H1 (cell line): Measurements from ENCODE around the gene ADORA1. TPM values are rescaled to one million over a fixed set of nuclear protein-coding genes. Genes with fewer than 3 reads are reported as not detected.

ENCODE experiments used
- CTCF ChIA-PET: fragments of 300-600 bp; sonication (Branson Sonifier 250); formaldehyde crosslinking; loops from one replicate; lab custom pipeline; 2021; ENCODE audit not compliant: partially characterized antibody; lab: Charles Lee
- POLR2A ChIA-PET: fragments of 300-600 bp; sonication (Branson Sonifier 250); formaldehyde crosslinking; loops from one replicate; lab custom pipeline; 2021; ENCODE audit warnings: inconsistent platforms; ENCODE audit not compliant: partially characterized antibody; lab: Charles Lee
- DNase-seq, 2 experiments: peaks; one replicate each; pipeline versions ENCODE4 v3.0.0 to v3.0.0-alpha.2; 2010 to 2022; ENCODE audit warnings: low spot score in 2 of 2, low read depth in 1 of 2, mixed read lengths in 1 of 2
- FAIRE-seq: peaks from 2 replicates; lab custom pipeline; 2011; peaks lifted over from hg19 to GRCh38; lab: Jason Lieb, UNC
- H2AFZ ChIP-seq: 2 replicates; pipeline ENCODE4 v1.8.1; 2012; ENCODE audit warnings: low read length, inconsistent platforms
- H2AK5ac ChIP-seq: 2 replicates; pipeline ENCODE4 v1.6.1; 2013; ENCODE audit warnings: low read depth, low read length
- H2BK120ac ChIP-seq: replicated peaks from 2 replicates; pipeline ENCODE3; 2013; ENCODE audit warnings: low read depth, low read length, inconsistent platforms
- H2BK12ac ChIP-seq: 2 replicates; pipeline ENCODE4 v1.6.1; 2013; ENCODE audit warnings: low read depth, low read length
- H2BK15ac ChIP-seq: 2 replicates; pipeline ENCODE4 v1.6.1; 2013; ENCODE audit warnings: low read length
- H2BK20ac ChIP-seq: 2 replicates; pipeline ENCODE4 v1.6.1; 2013; ENCODE audit warnings: low read length
- H2BK5ac ChIP-seq: 2 replicates; pipeline ENCODE4 v1.6.1; 2013; ENCODE audit warnings: low read depth, low read length
- H3K14ac ChIP-seq: 2 replicates; pipeline ENCODE4 v1.6.1; 2013; ENCODE audit warnings: inconsistent platforms; ENCODE audit not compliant: insufficient read length
- H3K18ac ChIP-seq: 2 replicates; pipeline ENCODE4 v1.6.1; 2013; ENCODE audit warnings: low read length; ENCODE audit errors: extremely low read depth
- H3K23ac ChIP-seq: 2 replicates; pipeline ENCODE4 v1.6.1; 2013; ENCODE audit warnings: inconsistent platforms; ENCODE audit not compliant: insufficient read length
- H3K23me2 ChIP-seq: 2 replicates; pipeline ENCODE4 v1.6.1; 2013; ENCODE audit warnings: low read depth, low read length
- H3K27ac ChIP-seq: 2 replicates; pipeline ENCODE4 v1.6.1; 2011; ENCODE audit warnings: low read depth, low read length, inconsistent platforms
- H3K27me3 ChIP-seq, 4 experiments: replicated peaks in 1 of 4; 1 replicate in 1 of 4; 2 replicates in 3 of 4; pipeline versions ENCODE4 v1.6.1 to v1.8.1; 2011 to 2013; ENCODE audit warnings: low read length in 3 of 4, mild to moderate bottlenecking in 3 of 4, inconsistent platforms in 2 of 4, mixed read lengths in 2 of 4, moderate library complexity in 1 of 4; ENCODE audit not compliant: control insufficient read depth in 3 of 4, insufficient read depth in 3 of 4; ENCODE audit errors: extremely low read depth in 1 of 4
- H3K36me3 ChIP-seq, 4 experiments: 2 replicates each; pipeline versions ENCODE4 v1.6.1 to v1.8.1; 2011 to 2013; ENCODE audit warnings: mild to moderate bottlenecking in 4 of 4, low read length in 3 of 4, moderate library complexity in 2 of 4, control low read depth in 1 of 4, inconsistent platforms in 1 of 4; ENCODE audit not compliant: insufficient read depth in 4 of 4, control insufficient read depth in 2 of 4
- H3K4ac ChIP-seq: replicated peaks from 2 replicates; pipeline ENCODE3; 2013; ENCODE audit warnings: low read length, low read depth, mixed read lengths, inconsistent platforms; ENCODE audit not compliant: insufficient read length
- H3K4me1 ChIP-seq, 4 experiments: replicated peaks in 1 of 4; 1 replicate in 1 of 4; 2 replicates in 3 of 4; pipeline versions ENCODE4 v1.6.1 to v1.8.1; 2011 to 2013; ENCODE audit warnings: low read length in 3 of 4, inconsistent platforms in 2 of 4, mixed read lengths in 1 of 4; ENCODE audit not compliant: insufficient read depth in 4 of 4, control insufficient read depth in 3 of 4
- H3K4me2 ChIP-seq, 2 experiments: 2 replicates each; pipeline versions ENCODE4 v1.6.1 to v1.8.1; 2011 to 2013; ENCODE audit warnings: low read depth in 2 of 2, low read length in 2 of 2, control low read depth in 1 of 2, inconsistent platforms in 1 of 2, mild to moderate bottlenecking in 1 of 2; ENCODE audit not compliant: insufficient read depth in 1 of 2
- H3K4me3 ChIP-seq, 4 experiments: fragments of 200-600, 300-600 bp in 1 of 4; sonication (generic), shearing (Covaris generic), sonication (Bioruptor Twin) in 1 of 4; 2 replicates each; pipeline versions ENCODE4 v1.5.1 to v1.8.1; 2011 to 2016; ENCODE audit warnings: low read length in 4 of 4, low read depth in 3 of 4, control low read depth in 2 of 4, inconsistent platforms in 2 of 4, mild to moderate bottlenecking in 2 of 4, mixed read lengths in 1 of 4, moderate library complexity in 1 of 4; ENCODE audit not compliant: insufficient read depth in 2 of 4; ENCODE audit errors: extremely low read depth in 1 of 4
- H3K56ac ChIP-seq: replicated peaks from 2 replicates; pipeline ENCODE3; 2013; ENCODE audit warnings: low read depth, mild to moderate bottlenecking, mixed read lengths, low read length, inconsistent platforms; ENCODE audit not compliant: insufficient read length
- H3K79me1 ChIP-seq: 2 replicates; pipeline ENCODE4 v1.6.1; 2013; ENCODE audit warnings: low read depth, low read length, control low read depth
- H3K79me2 ChIP-seq, 2 experiments: 2 replicates each; pipeline versions ENCODE4 v1.6.1 to v1.8.1; 2012 to 2013; ENCODE audit warnings: low read length in 2 of 2, mild to moderate bottlenecking in 2 of 2, inconsistent platforms in 1 of 2; ENCODE audit not compliant: insufficient read depth in 2 of 2, control insufficient read depth in 1 of 2
- H3K9ac ChIP-seq, 4 experiments: replicated peaks in 1 of 4; 1 replicate in 1 of 4; 2 replicates in 3 of 4; pipeline versions ENCODE4 v1.6.1 to v1.8.1; 2011 to 2013; ENCODE audit warnings: low read depth in 3 of 4, low read length in 3 of 4, control low read depth in 2 of 4, mild to moderate bottlenecking in 2 of 4, moderate library complexity in 2 of 4, inconsistent platforms in 1 of 4; ENCODE audit errors: extremely low read depth in 1 of 4
- H3K9me3 ChIP-seq, 2 experiments: 2 replicates each; pipeline versions ENCODE4 v1.6.1 to v1.8.1; 2012 to 2013; ENCODE audit warnings: mild to moderate bottlenecking in 2 of 2, moderate library complexity in 2 of 2, control low read depth in 1 of 2, inconsistent platforms in 1 of 2, low read depth in 1 of 2, low read length in 1 of 2, mixed read lengths in 1 of 2; ENCODE audit not compliant: insufficient read depth in 2 of 2
- H4K20me1 ChIP-seq, 2 experiments: replicated peaks in 1 of 2; 2 replicates each; pipeline versions ENCODE3 to v1.8.1; 2011 to 2013; ENCODE audit warnings: inconsistent platforms in 2 of 2, low read length in 2 of 2, mild to moderate bottlenecking in 1 of 2; ENCODE audit not compliant: insufficient read depth in 2 of 2, control insufficient read depth in 1 of 2
- H4K5ac ChIP-seq: 2 replicates; pipeline ENCODE4 v1.6.1; 2013; ENCODE audit warnings: low read length, low read depth, mixed read lengths, inconsistent platforms; ENCODE audit not compliant: insufficient read length
- H4K8ac ChIP-seq: 2 replicates; pipeline ENCODE4 v1.8.0; 2013; ENCODE audit warnings: mild to moderate bottlenecking, moderate library complexity, low read length, inconsistent platforms; ENCODE audit not compliant: insufficient read depth; ENCODE audit errors: extremely low read depth
- H4K91ac ChIP-seq: replicated peaks from 2 replicates; pipeline ENCODE3; 2013; ENCODE audit warnings: low read length, mixed read lengths, inconsistent platforms; ENCODE audit not compliant: insufficient read length
- PHF8 ChIP-seq: fragments of 200-600 bp; sonication (generic); conservative IDR thresholded peaks from 2 replicates; pipeline ENCODE4 v1.7.1; 2012; ENCODE audit warnings: low read depth, mild to moderate bottlenecking, inconsistent platforms, low read length, moderate library complexity
- SIN3A ChIP-seq, 2 experiments: IDR thresholded peaks in 1 of 2; conservative IDR thresholded peaks in 1 of 2; 2 replicates each; pipeline ENCODE4 v1.6.1; 2011 to 2012; ENCODE audit warnings: low read length in 2 of 2, improper control_type of control experiment in 1 of 2, low read depth in 1 of 2, mild to moderate bottlenecking in 1 of 2
- SP1 ChIP-seq: IDR thresholded peaks from 2 replicates; pipeline ENCODE4 v1.6.1; 2011; ENCODE audit warnings: low read depth, low read length
- WGBS, 2 experiments: shearing (Covaris generic) in 1 of 2; methylation state at CpG; one replicate each; pipeline versions ENCODE4 v1.1.6 to v1.1.7; 2013 to 2015; ENCODE audit warnings: low lambda C conversion rate in 2 of 2, mixed read lengths in 2 of 2, inconsistent platforms in 1 of 2, low coverage in 1 of 2, missing lambda C conversion rate in 1 of 2; ENCODE audit not compliant: insufficient replicate concordance in 2 of 2, insufficient coverage in 1 of 2, insufficient read length in 1 of 2; ENCODE audit errors: extremely low coverage in 1 of 2, missing lambda C conversion rate in 1 of 2; 5-methylcytosine and 5-hydroxymethylcytosine counted together
- polyA plus RNA-seq, 7 experiments: library from polyadenylated mRNA; depleted of rRNA in 3 of 7; stranded (reverse) in 5 of 7; unstranded in 2 of 7; fragments of >200 nt in 5 of 7; fragments of 200-250 nt in 2 of 7; gene quantifications; 1 replicate in 5 of 7; 2 replicates in 1 of 7; 4 replicates in 1 of 7; pipeline versions ENCODE4 v1.2.1 to v1.2.3, GENCODE V29; 2011 to 2013; ENCODE audit warnings: missing spikeins in 2 of 7, mixed read lengths in 2 of 7
- total RNA-seq: library from RNA; stranded (reverse); fragmentation: NEBNext Ultra II Directional; extraction: Animal tissue kit (Norgen Biotek cat#: 25700); gene quantifications from 2 replicates; pipeline ENCODE4 v1.2.1, GENCODE V29; 2021

The ADORA1 gene
- total and polyA plus RNA-seq, 2 of the 8 experiments (the other 6 are each of a cell fraction or from before 2014, with no cell fraction given): 3.3 to 6.7 TPM

- H3K79me1 ChIP-seq: no peaks in the 10 kb centered on the region
- H2BK20ac ChIP-seq: no peak overlapping the region
- no peak overlapping the region for H3K4me3 ChIP-seq
- H3K4me2 ChIP-seq: no peak overlapping the region
- no peak overlapping the region for H2AK5ac ChIP-seq
- no peak overlapping the region for H2AFZ ChIP-seq
- CTCF ChIA-PET: interaction anchor here (0.5 to 18.1 kb wide), 16 partner anchors 9 to 178 kb away, joined by 3 to 479 read pairs (median 7); partner anchors contain the start of genes ADORA1 and MYOG
- H3K23ac ChIP-seq: no peak overlapping the region
- peak overlapping the region in 1 of 4 experiments; percentile 25; a peak in 1 of 7 replicates for H3K9ac ChIP-seq
- H4K5ac ChIP-seq: no peak overlapping the region
- H3K27ac ChIP-seq: no peak overlapping the region
- DNase-seq (no peak), FAIRE-seq (no peak)
- no peak overlapping the region for H3K56ac ChIP-seq
- no peaks in the 10 kb centered on the region for H3K36me3 ChIP-seq
- POLR2A ChIA-PET: no interaction called here
- no peak overlapping the region for H4K91ac ChIP-seq
- no peaks in the 10 kb centered on the region for H4K20me1 ChIP-seq
- no peak overlapping the region for H3K14ac ChIP-seq
- no peaks in the 10 kb centered on the region for H3K27me3 ChIP-seq
- no peak overlapping the region for H2BK120ac ChIP-seq
- peaks cover 0 to 12% (median 11%) of the 10 kb centered on the region in 4 experiments; a peak in 6 of 7 replicates for H3K4me1 ChIP-seq
- WGBS, 2 experiments: 88% methylated on average over 6 of the region's 6 CpGs; no CpG with 5 or more reads in 1 of the 2 experiments
- H3K18ac ChIP-seq: no peak overlapping the region
- H3K23me2 ChIP-seq: no peaks in the 10 kb centered on the region
- H4K8ac ChIP-seq: no peak overlapping the region
- no peak overlapping the region for H2BK5ac ChIP-seq
- no peaks in the 10 kb centered on the region for H3K79me2 ChIP-seq
- TF ChIP-seq SP1 (no peak), PHF8 (no peak), SIN3A (conservative IDR thresholded peaks at IDR 0.05 in 1 of 2, IDR thresholded peaks at IDR 0.05 in 1 of 2; ENCODE audit: low read depth in 1 of 2, low read length in 2 of 2) (no peak)
- TF ChIP-seq, all 59 proteins: peak for 0
- no peak overlapping the region for H2BK15ac ChIP-seq
- H3K9me3 ChIP-seq: no peaks in the 10 kb centered on the region
- H2BK12ac ChIP-seq: no peak overlapping the region
- no peak overlapping the region for H3K4ac ChIP-seq
Measured at GRCh38 chr1:203213126-203213525, 85.6 kb downstream of the ADORA1 start.
